Measurements from ENCODE around the gene CACNA2D1.

DNA sequence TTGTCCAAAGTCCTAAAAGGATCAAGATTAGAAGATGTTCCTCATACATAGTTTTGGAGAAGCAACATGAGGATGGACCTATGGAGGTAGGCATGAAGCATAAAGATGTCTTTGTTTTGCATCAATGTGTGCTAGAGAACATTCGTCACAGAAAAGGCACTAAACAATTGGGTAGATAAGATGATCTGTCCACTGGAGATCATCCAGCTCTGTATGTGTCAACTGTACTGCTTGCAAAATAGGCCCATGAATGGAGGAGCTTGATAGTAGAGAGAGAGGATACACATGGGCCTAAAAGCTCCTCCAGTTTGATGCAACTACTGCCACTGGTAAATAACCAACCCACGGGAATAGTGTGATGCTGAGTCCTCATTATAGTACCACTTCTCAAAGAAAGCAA, 387.3 kb downstream of the CACNA2D1 start:
- no peak for TF ChIP-seq POLR2AphosphoS5 (IDR thresholded peaks at IDR 0.05; ENCODE audit: low read depth, low read length)
- no peak for TF ChIP-seq TAF1 (IDR thresholded peaks at IDR 0.05; ENCODE audit: borderline replicate concordance, insufficient read depth, low read length)
- TF ChIP-seq, protein P1, sequence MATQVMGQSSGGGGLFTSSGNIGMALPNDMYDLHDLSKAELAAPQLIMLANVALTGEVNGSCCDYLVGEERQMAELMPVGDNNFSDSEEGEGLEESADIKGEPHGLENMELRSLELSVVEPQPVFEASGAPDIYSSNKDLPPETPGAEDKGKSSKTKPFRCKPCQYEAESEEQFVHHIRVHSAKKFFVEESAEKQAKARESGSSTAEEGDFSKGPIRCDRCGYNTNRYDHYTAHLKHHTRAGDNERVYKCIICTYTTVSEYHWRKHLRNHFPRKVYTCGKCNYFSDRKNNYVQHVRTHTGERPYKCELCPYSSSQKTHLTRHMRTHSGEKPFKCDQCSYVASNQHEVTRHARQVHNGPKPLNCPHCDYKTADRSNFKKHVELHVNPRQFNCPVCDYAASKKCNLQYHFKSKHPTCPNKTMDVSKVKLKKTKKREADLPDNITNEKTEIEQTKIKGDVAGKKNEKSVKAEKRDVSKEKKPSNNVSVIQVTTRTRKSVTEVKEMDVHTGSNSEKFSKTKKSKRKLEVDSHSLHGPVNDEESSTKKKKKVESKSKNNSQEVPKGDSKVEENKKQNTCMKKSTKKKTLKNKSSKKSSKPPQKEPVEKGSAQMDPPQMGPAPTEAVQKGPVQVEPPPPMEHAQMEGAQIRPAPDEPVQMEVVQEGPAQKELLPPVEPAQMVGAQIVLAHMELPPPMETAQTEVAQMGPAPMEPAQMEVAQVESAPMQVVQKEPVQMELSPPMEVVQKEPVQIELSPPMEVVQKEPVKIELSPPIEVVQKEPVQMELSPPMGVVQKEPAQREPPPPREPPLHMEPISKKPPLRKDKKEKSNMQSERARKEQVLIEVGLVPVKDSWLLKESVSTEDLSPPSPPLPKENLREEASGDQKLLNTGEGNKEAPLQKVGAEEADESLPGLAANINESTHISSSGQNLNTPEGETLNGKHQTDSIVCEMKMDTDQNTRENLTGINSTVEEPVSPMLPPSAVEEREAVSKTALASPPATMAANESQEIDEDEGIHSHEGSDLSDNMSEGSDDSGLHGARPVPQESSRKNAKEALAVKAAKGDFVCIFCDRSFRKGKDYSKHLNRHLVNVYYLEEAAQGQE (IDR thresholded peaks at IDR 0.05; ENCODE audit: insufficient read depth in 1 of 2, low read depth in 2 of 2, low read length in 2 of 2): no peak
- no peak for TF ChIP-seq SIN3A (IDR thresholded peaks at IDR 0.05; ENCODE audit: borderline replicate concordance, insufficient read depth, low read length)
- no peak for TF ChIP-seq FOXP2 (optimal IDR thresholded peaks at IDR 0.05; ENCODE audit: borderline replicate concordance, extremely low read depth, extremely low read length, insufficient read depth)
